Measurements from ENCODE around the gene PPP1R1B.

- no peak for TF ChIP-seq EZH2phosphoT487 (IDR thresholded peaks at IDR 0.05; ENCODE audit: borderline replicate concordance)
- TF ChIP-seq, protein P1, sequence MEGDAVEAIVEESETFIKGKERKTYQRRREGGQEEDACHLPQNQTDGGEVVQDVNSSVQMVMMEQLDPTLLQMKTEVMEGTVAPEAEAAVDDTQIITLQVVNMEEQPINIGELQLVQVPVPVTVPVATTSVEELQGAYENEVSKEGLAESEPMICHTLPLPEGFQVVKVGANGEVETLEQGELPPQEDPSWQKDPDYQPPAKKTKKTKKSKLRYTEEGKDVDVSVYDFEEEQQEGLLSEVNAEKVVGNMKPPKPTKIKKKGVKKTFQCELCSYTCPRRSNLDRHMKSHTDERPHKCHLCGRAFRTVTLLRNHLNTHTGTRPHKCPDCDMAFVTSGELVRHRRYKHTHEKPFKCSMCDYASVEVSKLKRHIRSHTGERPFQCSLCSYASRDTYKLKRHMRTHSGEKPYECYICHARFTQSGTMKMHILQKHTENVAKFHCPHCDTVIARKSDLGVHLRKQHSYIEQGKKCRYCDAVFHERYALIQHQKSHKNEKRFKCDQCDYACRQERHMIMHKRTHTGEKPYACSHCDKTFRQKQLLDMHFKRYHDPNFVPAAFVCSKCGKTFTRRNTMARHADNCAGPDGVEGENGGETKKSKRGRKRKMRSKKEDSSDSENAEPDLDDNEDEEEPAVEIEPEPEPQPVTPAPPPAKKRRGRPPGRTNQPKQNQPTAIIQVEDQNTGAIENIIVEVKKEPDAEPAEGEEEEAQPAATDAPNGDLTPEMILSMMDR (conservative IDR thresholded peaks at IDR 0.05; ENCODE audit: low read length): no peak
Observed at GRCh38 chr17:39622380-39623006, 4.3 kb upstream of the PPP1R1B start.

All from Loucy (cell line).